ENCODE data around the gene FAM131B. TPM values are rescaled to one million over a fixed set of nuclear protein-coding genes. Genes with fewer than 3 reads are reported as not detected.
"Not testable (repeated sequence)": the region's sequence is repeated elsewhere in the genome, so short reads cannot be mapped to it uniquely, and the experiment has no call there.

FAM131B gene
- total RNA-seq, 1 experiment from 2014 or later: 6.9 TPM

DNA sequence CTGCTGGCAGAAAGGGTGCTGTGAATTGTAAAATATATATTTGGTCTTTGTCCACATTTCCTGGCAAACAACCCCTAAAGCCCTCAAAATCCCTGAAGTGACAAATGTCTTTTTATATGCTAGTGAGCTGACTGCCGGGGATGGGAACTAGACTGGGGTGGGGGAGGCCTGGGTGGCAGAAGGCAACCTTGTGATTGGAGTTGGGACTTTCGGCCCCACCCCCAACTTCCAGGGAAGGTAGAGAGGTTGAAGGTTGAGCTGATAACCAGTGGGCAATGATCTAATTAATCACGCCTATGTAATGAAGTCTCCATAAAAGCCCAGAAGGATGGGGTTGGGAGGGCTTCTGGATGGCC lies 43.5 kb upstream of the FAM131B start:
- Histone ChIP-seq H2AFZ (ENCODE audit: low read length) (no peak overlapping the region), H3F3A (ENCODE audit: low read length, unreplicated experiment) (no peaks in the 10 kb centered on the region), H3K4me3 (ENCODE audit: low read length) (no peak overlapping the region), H3K4me2 (ENCODE audit: low read length) (no peak overlapping the region), H3K79me2 (ENCODE audit: low read length) (peaks cover 20% of the 10 kb centered on the region), H3K36me3 (ENCODE audit: low read depth, low read length) (peaks cover 3% of the 10 kb centered on the region; the same call in 1 of the 2 replicates), H3K9ac (ENCODE audit: low read length) (no peak overlapping the region), H3K27me3 (ENCODE audit: low read length) (no peaks in the 10 kb centered on the region), H3K4me1 (ENCODE audit: insufficient read depth, low read length) (peaks cover 24% of the 10 kb centered on the region), H4K20me1 (ENCODE audit: low read length) (no peaks in the 10 kb centered on the region), H3K27ac (ENCODE audit: low read length) (no peak overlapping the region), H3K9me2 (replicated peaks; ENCODE audit: low read length) (no peaks in the 10 kb centered on the region), H3K9me3 (ENCODE audit: low read length) (no peaks in the 10 kb centered on the region)
- ATAC-seq (no peak), DNase-seq (no peak)
- ChIA-PET CTCF (no interaction called here), POLR2A (ENCODE audit: unreplicated experiment) (no interaction called here)
- BruUV-seq (replicated peaks): no TSS peak
- intact Hi-C loops (cut with micrococcal nuclease): no loop called here
- no peak for TF ChIP-seq EZH2 (IDR thresholded peaks at IDR 0.05; ENCODE audit: low read length, unreplicated experiment)

DNA sequence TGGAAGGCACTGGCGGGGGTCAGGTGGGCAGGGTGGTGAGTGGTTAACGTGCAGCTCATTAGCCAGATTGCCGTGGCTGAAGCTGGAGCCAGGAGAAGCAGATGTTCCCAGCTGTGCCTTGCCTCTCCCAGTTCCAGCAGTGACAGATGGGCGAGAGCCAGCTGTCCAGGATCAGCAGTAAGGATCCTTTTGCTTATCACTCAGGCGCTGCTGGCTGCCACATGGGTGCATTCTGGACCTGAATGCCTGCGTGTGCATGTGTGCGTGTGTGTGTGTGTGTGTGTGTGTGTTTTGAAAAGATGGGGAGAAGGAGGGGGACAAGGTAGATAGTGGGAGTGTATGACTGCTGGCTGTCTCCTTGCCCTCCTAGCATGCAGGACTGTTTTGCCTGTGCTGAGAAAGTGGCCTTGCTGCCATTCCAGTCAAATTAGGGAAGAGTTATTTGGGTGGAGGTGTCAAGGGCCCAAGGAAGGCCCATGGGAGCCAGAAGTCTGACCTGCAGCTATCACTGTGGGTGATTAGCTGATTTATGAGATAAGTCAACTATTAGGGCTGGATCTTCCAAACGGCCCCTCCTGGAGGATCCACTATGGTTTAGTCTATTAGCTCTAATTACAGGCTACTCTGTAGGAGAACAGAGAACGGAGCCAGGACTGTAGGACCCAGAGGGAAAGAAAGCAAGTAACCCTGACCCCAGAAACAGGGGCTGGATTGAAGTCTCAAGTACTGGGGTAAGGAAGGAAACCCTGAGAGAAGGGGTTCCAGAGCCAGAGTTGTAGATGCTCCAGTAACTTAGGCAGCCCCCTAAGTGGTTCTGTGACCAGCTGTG lies 42.9 kb upstream of the FAM131B start:
- Histone ChIP-seq H3K4me3 (ENCODE audit: low read length) (no peak overlapping the region), H4K20me1 (ENCODE audit: low read length) (no peaks in the 10 kb centered on the region), H3K27me3 (ENCODE audit: low read length) (no peaks in the 10 kb centered on the region), H3K27ac (ENCODE audit: low read length) (no peak overlapping the region), H2AFZ (ENCODE audit: low read length) (no peak overlapping the region), H3K9me2 (replicated peaks; ENCODE audit: low read length) (no peaks in the 10 kb centered on the region), H3K4me2 (ENCODE audit: low read length) (no peak overlapping the region), H3K9ac (ENCODE audit: low read length) (no peak overlapping the region), H3K79me2 (ENCODE audit: low read length) (peaks cover 20% of the 10 kb centered on the region), H3K4me1 (ENCODE audit: insufficient read depth, low read length) (peaks cover 24% of the 10 kb centered on the region), H3F3A (ENCODE audit: low read length, unreplicated experiment) (no peaks in the 10 kb centered on the region), H3K36me3 (ENCODE audit: low read depth, low read length) (peaks cover 3% of the 10 kb centered on the region), H3K9me3 (ENCODE audit: low read length) (no peaks in the 10 kb centered on the region)
- no peak for ATAC-seq
- CTCF ChIA-PET: no interaction called here
- no TSS peak for BruUV-seq (replicated peaks)
- intact Hi-C loops (cut with micrococcal nuclease): no loop called here
- DNase-seq: no peak
- POLR2A ChIA-PET (ENCODE audit: unreplicated experiment): no interaction called here
- TF ChIP-seq EZH2phosphoT487 (IDR thresholded peaks at IDR 0.05; ENCODE audit: borderline replicate concordance, low read length): no peak
- TF ChIP-seq EZH2 (IDR thresholded peaks at IDR 0.05; ENCODE audit: low read length, unreplicated experiment): no peak

DNA sequence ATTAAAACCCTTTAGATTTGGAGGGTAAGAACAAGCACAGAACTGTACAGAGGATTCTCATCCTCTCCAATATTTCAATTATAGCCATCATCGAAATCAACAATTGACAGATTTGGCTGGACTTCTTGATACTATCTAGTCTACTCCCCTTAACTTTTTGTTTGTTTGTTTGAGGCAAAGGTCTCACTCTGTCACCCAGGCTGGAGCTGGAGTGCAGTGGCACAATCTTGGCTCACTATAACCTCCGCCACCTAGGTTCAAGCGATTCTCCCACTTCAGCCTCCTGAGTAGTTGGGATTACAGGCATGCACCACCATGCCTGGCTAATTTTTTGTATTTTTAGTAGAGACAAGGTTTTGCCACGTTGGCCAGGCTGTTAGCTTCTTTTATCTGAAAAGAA lies 39.7 kb upstream of the FAM131B start:
- H3K9ac ChIP-seq (ENCODE audit: low read length); CTCF ChIA-PET; ATAC-seq; H3K27me3 ChIP-seq (ENCODE audit: low read length); intact Hi-C loops (cut with micrococcal nuclease); DNase-seq; H4K20me1 ChIP-seq (ENCODE audit: low read length); POLR2A ChIA-PET (ENCODE audit: unreplicated experiment); H2AFZ ChIP-seq (ENCODE audit: low read length); H3K9me2 ChIP-seq (replicated peaks; ENCODE audit: low read length); H3K4me1 ChIP-seq (ENCODE audit: insufficient read depth, low read length); BruUV-seq (replicated peaks); H3K4me2 ChIP-seq (ENCODE audit: low read length); H3K36me3 ChIP-seq (ENCODE audit: low read depth, low read length); H3K4me3 ChIP-seq (ENCODE audit: low read length); H3F3A ChIP-seq (ENCODE audit: low read length, unreplicated experiment); H3K27ac ChIP-seq (ENCODE audit: low read length); H3K9me3 ChIP-seq (ENCODE audit: low read length): not testable (repeated sequence)
- H3K79me2 ChIP-seq (ENCODE audit: low read length): peaks cover 11% of the 10 kb centered on the region

DNA sequence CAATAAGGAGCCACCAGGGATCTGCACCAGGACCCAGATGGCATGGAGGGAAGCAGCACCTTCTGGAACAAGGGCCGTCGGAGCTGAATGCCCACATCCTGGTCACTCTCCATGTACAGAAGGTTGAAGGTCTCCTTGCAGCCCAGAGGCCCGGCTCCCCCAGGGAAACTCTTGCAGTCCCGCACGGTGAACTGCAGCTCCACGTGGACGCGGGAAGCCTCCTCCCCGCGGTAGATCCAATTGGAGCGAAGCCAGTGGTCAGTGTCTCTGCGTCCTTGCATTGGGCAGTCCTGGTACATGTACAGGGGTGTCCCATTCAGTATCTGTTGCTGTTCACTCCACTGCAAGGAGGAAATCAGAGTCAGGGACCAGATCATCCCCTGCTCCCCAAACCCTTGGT lies 38.8 kb upstream of the FAM131B start:
- H2AFZ ChIP-seq (ENCODE audit: low read length): no peak overlapping the region
- ChIA-PET POLR2A (ENCODE audit: unreplicated experiment) (no interaction called here), CTCF (no interaction called here)
- no peaks in the 10 kb centered on the region for H3K9me2 ChIP-seq (replicated peaks; ENCODE audit: low read length)
- H3K4me2 ChIP-seq (ENCODE audit: low read length): no peak overlapping the region
- no peak for ATAC-seq
- no peaks in the 10 kb centered on the region for H3K27me3 ChIP-seq (ENCODE audit: low read length)
- no peaks in the 10 kb centered on the region for H3K9me3 ChIP-seq (ENCODE audit: low read length)
- H3K79me2 ChIP-seq (ENCODE audit: low read length): peaks cover 3% of the 10 kb centered on the region; the same call in 1 of the 2 replicates
- H3K4me1 ChIP-seq (ENCODE audit: insufficient read depth, low read length): no peaks in the 10 kb centered on the region
- DNase-seq: no peak
- H4K20me1 ChIP-seq (ENCODE audit: low read length): no peaks in the 10 kb centered on the region
- no peak overlapping the region for H3K4me3 ChIP-seq (ENCODE audit: low read length)
- intact Hi-C loops (cut with micrococcal nuclease): no loop called here
- peaks cover 3% of the 10 kb centered on the region for H3K36me3 ChIP-seq (ENCODE audit: low read depth, low read length)
- BruUV-seq (replicated peaks): no TSS peak
- H3F3A ChIP-seq (ENCODE audit: low read length, unreplicated experiment): no peaks in the 10 kb centered on the region
- H3K27ac ChIP-seq (ENCODE audit: low read length): no peak overlapping the region
- TF ChIP-seq EZH2 (IDR thresholded peaks at IDR 0.05; ENCODE audit: low read length, unreplicated experiment) (no peak), EZH2phosphoT487 (IDR thresholded peaks at IDR 0.05; ENCODE audit: borderline replicate concordance, low read length) (no peak)
- TF ChIP-seq, protein P1, sequence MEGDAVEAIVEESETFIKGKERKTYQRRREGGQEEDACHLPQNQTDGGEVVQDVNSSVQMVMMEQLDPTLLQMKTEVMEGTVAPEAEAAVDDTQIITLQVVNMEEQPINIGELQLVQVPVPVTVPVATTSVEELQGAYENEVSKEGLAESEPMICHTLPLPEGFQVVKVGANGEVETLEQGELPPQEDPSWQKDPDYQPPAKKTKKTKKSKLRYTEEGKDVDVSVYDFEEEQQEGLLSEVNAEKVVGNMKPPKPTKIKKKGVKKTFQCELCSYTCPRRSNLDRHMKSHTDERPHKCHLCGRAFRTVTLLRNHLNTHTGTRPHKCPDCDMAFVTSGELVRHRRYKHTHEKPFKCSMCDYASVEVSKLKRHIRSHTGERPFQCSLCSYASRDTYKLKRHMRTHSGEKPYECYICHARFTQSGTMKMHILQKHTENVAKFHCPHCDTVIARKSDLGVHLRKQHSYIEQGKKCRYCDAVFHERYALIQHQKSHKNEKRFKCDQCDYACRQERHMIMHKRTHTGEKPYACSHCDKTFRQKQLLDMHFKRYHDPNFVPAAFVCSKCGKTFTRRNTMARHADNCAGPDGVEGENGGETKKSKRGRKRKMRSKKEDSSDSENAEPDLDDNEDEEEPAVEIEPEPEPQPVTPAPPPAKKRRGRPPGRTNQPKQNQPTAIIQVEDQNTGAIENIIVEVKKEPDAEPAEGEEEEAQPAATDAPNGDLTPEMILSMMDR (conservative IDR thresholded peaks at IDR 0.05; ENCODE audit: low read depth, low read length): no peak
- no peak overlapping the region for H3K9ac ChIP-seq (ENCODE audit: low read length)

Measured in PC-3 (cell line).